Duodenal mucosa (tissue), 2 donors: ENCODE measurements around the gene SPC24.
A peak's percentile ranks its signal among the peaks of the same experiment; 100 is the strongest.

ENCODE experiments used
- H3K27ac ChIP-seq: one replicate; pipeline ENCODE4 v1.7.0; 2013; ENCODE audit warnings: low read depth, low read length
- H3K27me3 ChIP-seq, 2 donors: one replicate each; pipeline ENCODE4 v1.7.0; 2013; ENCODE audit warnings: low read length in 2 of 2, control low read depth in 1 of 2; ENCODE audit not compliant: insufficient read depth in 2 of 2, control insufficient read depth in 1 of 2
- H3K36me3 ChIP-seq, 2 donors: one replicate each; pipeline ENCODE4 v1.7.0; 2013; ENCODE audit warnings: low read length in 2 of 2, control low read depth in 1 of 2; ENCODE audit not compliant: insufficient read depth in 2 of 2, control insufficient read depth in 1 of 2
- H3K4me1 ChIP-seq, 2 donors: one replicate each; pipeline ENCODE4 v1.7.0; 2013; ENCODE audit warnings: low read length in 2 of 2, control low read depth in 1 of 2; ENCODE audit not compliant: insufficient read depth in 2 of 2, control insufficient read depth in 1 of 2
- H3K4me3 ChIP-seq, 2 donors: one replicate each; pipeline ENCODE4 v1.7.0; 2013; ENCODE audit warnings: low read length in 2 of 2, low read depth in 1 of 2
- H3K9ac ChIP-seq, 2 donors: one replicate each; pipeline ENCODE4 v1.7.0; 2013; ENCODE audit warnings: low read length in 2 of 2, low read depth in 1 of 2
- H3K9me3 ChIP-seq, 2 donors: one replicate each; pipeline ENCODE4 v1.7.0; 2013; ENCODE audit warnings: low read length in 2 of 2, control low read depth in 1 of 2; ENCODE audit not compliant: control insufficient read depth in 1 of 2

Gene SPC24

GRCh38 chr19:11198769-11199424 lies 43.3 kb upstream of the SPC24 start:
- Histone ChIP-seq H3K4me1 (peaks cover 5 to 17% of the 10 kb centered on the region in 2 donors), H3K9me3 (no peaks in the 10 kb centered on the region), H3K27ac (no peak overlapping the region), H3K36me3 (peaks cover 5 to 6% of the 10 kb centered on the region in 2 donors), H3K27me3 (no peaks in the 10 kb centered on the region), H3K9ac (no peak overlapping the region), H3K4me3 (no peak overlapping the region)

- Histone ChIP-seq H3K9me3 (no peaks in the 10 kb centered on the region), H3K9ac (no peak overlapping the region), H3K27ac (no peak overlapping the region), H3K36me3 (peaks cover 5 to 12% of the 10 kb centered on the region in 2 donors), H3K4me1 (peaks cover 5 to 17% of the 10 kb centered on the region in 2 donors), H3K27me3 (no peaks in the 10 kb centered on the region), H3K4me3 (peak overlapping the region; percentile 45 to 83)
These were observed 42.6 kb upstream of the SPC24 start for GRCh38 chr19:11198175-11198534.

GRCh38 chr19:11197291-11198174 lies 42.0 kb upstream of the SPC24 start, which contains the start of gene KANK2:
Gene KANK2, minus strand, starts transcription at chr19:11197545. Its CDS starts 3,034 bp downstream, at chr19:11194511.
- peaks cover 5 to 17% of the 10 kb centered on the region in 2 donors for H3K4me1 ChIP-seq
- no peaks in the 10 kb centered on the region for H3K27me3 ChIP-seq
- H3K9ac ChIP-seq = peak within 1 kb of the TSS; percentile 75 to 84
- H3K36me3 ChIP-seq = peaks cover 5 to 18% of the 10 kb centered on the region in 2 donors
- peak within 1 kb of the TSS; percentile 83 to 87 for H3K4me3 ChIP-seq
- H3K27ac ChIP-seq = peak within 1 kb of the TSS; percentile 70
- H3K9me3 ChIP-seq = no peaks in the 10 kb centered on the region

- Histone ChIP-seq H3K27me3 (no peaks in the 10 kb centered on the region), H3K36me3 (peaks cover 5 to 18% of the 10 kb centered on the region in 2 donors), H3K27ac (peak overlapping the region; percentile 62), H3K9me3 (no peaks in the 10 kb centered on the region), H3K9ac (peak overlapping the region; percentile 75 to 84), H3K4me3 (peak overlapping the region; percentile 83 to 87), H3K4me1 (peaks cover 5 to 17% of the 10 kb centered on the region in 2 donors)
These were observed 41.1 kb upstream of the SPC24 start for GRCh38 chr19:11196406-11197287.

GRCh38 chr19:11195681-11196080 lies 40.1 kb upstream of the SPC24 start:
- H3K9me3 ChIP-seq = no peaks in the 10 kb centered on the region
- peaks cover 5 to 17% of the 10 kb centered on the region in 2 donors for H3K4me1 ChIP-seq
- peak overlapping the region; percentile 40 to 43 for H3K4me3 ChIP-seq
- no peaks in the 10 kb centered on the region for H3K27me3 ChIP-seq
- H3K27ac ChIP-seq = peak overlapping the region; percentile 20
- peaks cover 0 to 18% of the 10 kb centered on the region in 2 donors for H3K36me3 ChIP-seq
- H3K9ac ChIP-seq = peak overlapping the region in 1 of 2 donors; percentile 32

- H3K9ac ChIP-seq = peak overlapping the region; percentile 18 to 32
These were observed 39.3 kb upstream of the SPC24 start for GRCh38 chr19:11194656-11195558.

GRCh38 chr19:11194173-11194572 lies 38.6 kb upstream of the SPC24 start:
- Histone ChIP-seq H3K9me3 (no peaks in the 10 kb centered on the region), H3K4me3 (no peak overlapping the region), H3K4me1 (peaks cover 10 to 21% of the 10 kb centered on the region in 2 donors), H3K9ac (no peak overlapping the region), H3K27ac (peak overlapping the region; percentile 56), H3K36me3 (peaks cover 0 to 17% of the 10 kb centered on the region in 2 donors), H3K27me3 (no peaks in the 10 kb centered on the region)

More at GRCh38 chr19:11194656-11195558, 39.3 kb upstream of the SPC24 start:
- Histone ChIP-seq H3K9me3 (no peaks in the 10 kb centered on the region), H3K27me3 (no peaks in the 10 kb centered on the region), H3K27ac (peak overlapping the region; percentile 56), H3K4me3 (peak overlapping the region; percentile 40 to 43), H3K4me1 (peaks cover 5 to 17% of the 10 kb centered on the region in 2 donors), H3K36me3 (peaks cover 0 to 18% of the 10 kb centered on the region in 2 donors)

GRCh38 chr19:11192957-11193939 lies 37.7 kb upstream of the SPC24 start:
- no peak overlapping the region for H3K4me3 ChIP-seq
- no peaks in the 10 kb centered on the region for H3K27me3 ChIP-seq
- H3K36me3 ChIP-seq = peaks cover 0 to 14% of the 10 kb centered on the region in 2 donors
- no peak overlapping the region for H3K27ac ChIP-seq
- H3K9me3 ChIP-seq = no peaks in the 10 kb centered on the region
- H3K9ac ChIP-seq = no peak overlapping the region
- peaks cover 10 to 27% of the 10 kb centered on the region in 2 donors for H3K4me1 ChIP-seq
